NB4 (cell line): ENCODE measurements around the gene LAIR1.
A peak's percentile ranks its signal among the peaks of the same experiment; 100 is the strongest.

Experiments used
- DNase-seq: peaks from one replicate; pipeline ENCODE4 v3.0.0; 2010; ENCODE audit warnings: low read depth
- H3K4me3 ChIP-seq: one replicate; pipeline ENCODE4 v1.5.1; 2011; ENCODE audit warnings: mild to moderate bottlenecking, low read depth, low read length, moderate library complexity
- CTCF ChIP-seq: IDR thresholded peaks from one replicate; pipeline ENCODE4 v1.5.1; 2012; ENCODE audit warnings: low read depth, low read length
- MAX ChIP-seq: IDR thresholded peaks from 2 replicates; pipeline ENCODE4 v1.6.1; 2011; ENCODE audit warnings: low read depth, low read length
- MYC ChIP-seq: IDR thresholded peaks from 2 replicates; pipeline ENCODE4 v1.6.1; 2011; ENCODE audit warnings: low read depth, low read length
- POLR2A ChIP-seq: IDR thresholded peaks from 2 replicates; pipeline ENCODE4 v1.6.1; 2011; ENCODE audit warnings: mild to moderate bottlenecking; ENCODE audit not compliant: insufficient read length; ENCODE audit errors: extremely low read depth

Gene LAIR1

GRCh38 chr19:54392105-54392504 is 27.4 kb upstream of the LAIR1 start:
- H3K4me3 ChIP-seq: no peak overlapping the region
- no peak for TF ChIP-seq CTCF
- TF ChIP-seq MAX: no peak
- no peak for TF ChIP-seq MYC
- no peak for TF ChIP-seq POLR2A
- DNase-seq: no peak

GRCh38 chr19:54391589-54392061 is 26.9 kb upstream of the LAIR1 start:
- no peak overlapping the region for H3K4me3 ChIP-seq
- no peak for DNase-seq
- TF ChIP-seq POLR2A: no peak
- TF ChIP-seq CTCF: peak; percentile 36
- TF ChIP-seq MYC: no peak
- TF ChIP-seq MAX: no peak

GRCh38 chr19:54390942-54391577 is 26.3 kb upstream of the LAIR1 start:
- H3K4me3 ChIP-seq: no peak overlapping the region
- peak; percentile 75 for DNase-seq
- no peak for TF ChIP-seq POLR2A
- peak; percentile 43 for TF ChIP-seq CTCF
- peak; percentile 16; the same call in 1 of the 2 replicates for TF ChIP-seq MAX
- TF ChIP-seq MYC: no peak

- peak; percentile 61 for DNase-seq
- TF ChIP-seq CTCF (no peak), POLR2A (no peak), MAX (no peak), MYC (no peak)
- no peak overlapping the region for H3K4me3 ChIP-seq
Measured at GRCh38 chr19:54389553-54389952, 24.8 kb upstream of the LAIR1 start.

GRCh38 chr19:54388802-54389139 is 24.0 kb upstream of the LAIR1 start:
- TF ChIP-seq MYC (no peak), CTCF (no peak), POLR2A (no peak), MAX (0 out of 2 replicates have a peak, but pooled peaks have one; percentile 14)
- peak overlapping the region; percentile 59 for H3K4me3 ChIP-seq
- DNase-seq: no peak
